RPMI8226 (cell line): ENCODE data around the gene MSL1.

ENCODE experiments used
- DNase-seq: peaks from one replicate; pipeline ENCODE4 v3.0.0-alpha.2; 2015

Gene MSL1

DNA sequence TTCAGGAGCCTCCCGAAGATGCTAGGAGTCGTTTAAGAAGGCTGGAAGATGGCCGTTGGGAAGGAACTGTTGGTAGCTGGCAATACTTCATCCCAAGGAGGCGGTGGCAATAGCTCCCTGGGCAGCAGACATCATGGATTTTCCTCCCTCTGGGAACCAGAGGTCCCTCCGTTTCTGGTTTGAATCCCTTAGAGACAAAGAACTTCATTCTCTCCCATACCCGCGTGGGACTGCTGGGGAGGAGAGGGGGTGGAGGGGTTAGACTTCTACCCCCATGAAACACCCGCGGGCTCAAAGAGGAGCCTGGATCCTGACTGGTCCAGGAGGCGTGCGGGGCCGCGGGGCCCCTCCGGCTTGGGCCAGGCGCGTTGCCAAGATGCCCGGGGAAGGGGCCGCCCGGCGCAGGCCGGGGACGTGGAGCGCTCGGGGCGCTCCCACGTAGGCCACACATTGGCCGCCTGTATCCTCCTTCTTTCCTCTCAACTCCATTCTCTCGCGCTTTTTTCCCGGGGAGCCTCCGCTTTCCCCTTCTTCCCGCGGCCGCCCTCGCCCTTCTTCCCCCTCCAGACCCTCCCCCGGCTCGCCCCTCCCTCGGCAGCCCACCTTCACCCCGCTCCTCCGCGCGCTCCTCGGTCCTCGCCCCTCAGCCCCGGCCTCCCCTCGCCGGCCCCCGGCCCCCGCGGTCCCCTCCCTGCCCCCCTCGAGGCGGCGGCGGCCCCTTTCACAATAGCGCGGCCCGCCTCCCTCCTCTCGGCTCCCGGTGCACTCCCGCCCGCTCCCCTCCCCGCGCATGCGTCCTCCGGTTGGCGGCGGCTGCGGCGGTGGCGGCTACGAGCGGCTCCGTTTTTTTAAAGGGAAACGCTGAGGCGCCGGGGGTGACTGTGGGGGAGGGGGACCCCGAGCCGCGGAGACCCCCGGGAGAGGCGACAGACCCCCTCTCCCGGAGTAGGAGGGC is at the start of gene MSL1:
MSL1 (plus strand) TSS at position 791 of the 955 bp plus-strand sequence. CDS start 642 bp downstream, outside the sequence.
- peak; percentile 84 for DNase-seq

DNA sequence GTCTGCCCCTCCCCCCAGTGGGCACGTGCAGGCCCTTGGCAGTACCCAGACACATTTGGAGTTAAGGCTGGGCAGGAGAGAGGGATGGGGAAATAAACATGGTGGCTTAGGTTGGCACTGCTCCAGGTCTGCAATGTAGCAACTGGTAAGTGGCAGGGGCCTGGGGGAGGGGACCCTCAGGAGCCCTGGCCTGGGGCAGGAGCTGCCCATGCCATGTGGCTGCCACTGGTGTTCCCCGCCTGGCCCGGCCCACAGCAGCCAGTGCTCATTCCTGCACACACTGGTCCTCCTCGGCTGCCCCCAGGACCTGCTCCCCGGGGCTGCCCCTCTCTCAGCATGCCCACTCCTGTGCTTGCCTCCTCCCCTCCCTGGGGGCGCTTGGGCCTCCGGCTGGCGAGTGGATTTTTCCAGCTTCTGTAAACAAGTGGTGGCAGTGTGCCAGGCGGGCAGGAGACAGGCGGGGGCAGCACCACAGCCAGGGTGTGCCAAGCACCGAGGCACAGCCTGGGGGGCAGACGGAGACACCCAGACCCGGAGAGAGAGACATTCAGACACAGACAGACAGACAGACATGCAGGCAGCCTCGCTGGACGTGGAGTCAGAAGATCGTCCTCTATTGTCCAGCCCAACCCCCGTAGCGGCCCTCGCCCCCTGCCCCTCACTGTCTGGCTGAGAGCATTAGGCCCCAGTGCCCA is 49.6 kb upstream of the MSL1 start:
- peak; percentile 83 for DNase-seq

- DNase-seq: no peak
These were observed 48.9 kb upstream of the MSL1 start for GRCh38 chr17:40072735-40073346.

- DNase-seq: no peak
These were observed 48.2 kb upstream of the MSL1 start for GRCh38 chr17:40073454-40074174.

DNA sequence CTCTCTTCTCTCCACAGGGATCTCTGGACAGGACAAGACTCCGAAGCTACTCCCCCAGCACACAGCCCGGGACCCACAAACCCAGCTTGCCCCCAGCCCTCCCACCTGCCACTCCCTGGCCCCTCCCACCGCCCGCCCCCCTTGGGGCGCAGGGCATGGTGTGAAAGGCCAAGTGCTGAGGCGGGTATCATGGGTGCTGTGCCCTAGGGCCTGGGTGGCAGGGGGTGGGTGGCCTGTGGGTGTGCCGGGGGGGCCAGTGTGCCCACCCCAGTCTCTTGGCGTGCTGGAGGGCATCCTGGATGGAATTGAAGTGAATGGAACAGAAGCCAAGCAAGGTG is 47.6 kb upstream of the MSL1 start:
- no peak for DNase-seq

DNA sequence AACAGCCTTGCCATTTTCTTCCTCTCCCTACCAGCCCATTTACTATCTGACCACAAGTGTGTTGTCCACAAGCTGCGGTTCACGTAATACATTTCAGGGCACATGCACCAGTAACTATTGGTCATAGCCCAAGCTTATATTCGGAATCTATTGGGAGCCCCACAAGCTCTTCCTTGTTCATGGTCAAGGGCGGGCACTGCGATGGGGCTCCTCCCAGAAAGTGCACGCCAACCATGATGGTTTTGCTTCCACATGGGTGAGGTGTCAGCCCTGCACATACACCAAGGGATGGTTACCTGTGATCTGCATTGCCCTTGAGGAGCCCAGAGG is 46.9 kb upstream of the MSL1 start:
- no peak for DNase-seq

GRCh38 chr17:40075201-40075941 is 46.4 kb upstream of the MSL1 start:
- peak; percentile 78 for DNase-seq

DNA sequence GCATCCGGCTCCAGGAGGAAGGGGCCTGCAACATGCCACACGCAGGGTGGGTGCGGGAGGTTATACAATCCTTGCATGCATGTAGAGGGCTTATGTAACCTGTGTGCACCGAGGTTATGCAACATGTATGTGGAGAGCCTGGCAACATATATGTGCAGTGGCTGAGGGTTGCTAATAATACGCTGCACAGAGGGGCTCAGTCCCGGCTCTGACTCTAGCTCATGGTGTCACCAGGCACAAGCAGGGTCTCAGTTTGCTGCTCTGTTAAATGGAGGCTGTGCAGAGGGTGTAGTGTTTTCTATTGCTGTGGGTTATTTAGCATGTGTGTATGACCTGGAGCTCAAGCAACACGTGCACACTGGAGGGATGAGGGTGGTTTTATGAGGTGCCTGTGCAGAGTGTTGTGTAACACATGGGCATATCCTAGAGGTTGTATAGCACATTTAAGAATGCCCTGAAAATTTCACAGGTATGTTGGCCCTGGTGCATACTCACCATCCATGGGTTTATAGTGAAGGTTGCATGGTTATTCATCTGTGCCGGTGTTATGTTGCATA is 45.8 kb upstream of the MSL1 start:
- no peak for DNase-seq

GRCh38 chr17:40076591-40076990 is 45.2 kb upstream of the MSL1 start:
- no peak for DNase-seq

- DNase-seq: no peak
These were observed 42.2 kb upstream of the MSL1 start for GRCh38 chr17:40079545-40079944.

GRCh38 chr17:40084477-40084876 is 37.3 kb upstream of the MSL1 start:
- DNase-seq: no peak

DNA sequence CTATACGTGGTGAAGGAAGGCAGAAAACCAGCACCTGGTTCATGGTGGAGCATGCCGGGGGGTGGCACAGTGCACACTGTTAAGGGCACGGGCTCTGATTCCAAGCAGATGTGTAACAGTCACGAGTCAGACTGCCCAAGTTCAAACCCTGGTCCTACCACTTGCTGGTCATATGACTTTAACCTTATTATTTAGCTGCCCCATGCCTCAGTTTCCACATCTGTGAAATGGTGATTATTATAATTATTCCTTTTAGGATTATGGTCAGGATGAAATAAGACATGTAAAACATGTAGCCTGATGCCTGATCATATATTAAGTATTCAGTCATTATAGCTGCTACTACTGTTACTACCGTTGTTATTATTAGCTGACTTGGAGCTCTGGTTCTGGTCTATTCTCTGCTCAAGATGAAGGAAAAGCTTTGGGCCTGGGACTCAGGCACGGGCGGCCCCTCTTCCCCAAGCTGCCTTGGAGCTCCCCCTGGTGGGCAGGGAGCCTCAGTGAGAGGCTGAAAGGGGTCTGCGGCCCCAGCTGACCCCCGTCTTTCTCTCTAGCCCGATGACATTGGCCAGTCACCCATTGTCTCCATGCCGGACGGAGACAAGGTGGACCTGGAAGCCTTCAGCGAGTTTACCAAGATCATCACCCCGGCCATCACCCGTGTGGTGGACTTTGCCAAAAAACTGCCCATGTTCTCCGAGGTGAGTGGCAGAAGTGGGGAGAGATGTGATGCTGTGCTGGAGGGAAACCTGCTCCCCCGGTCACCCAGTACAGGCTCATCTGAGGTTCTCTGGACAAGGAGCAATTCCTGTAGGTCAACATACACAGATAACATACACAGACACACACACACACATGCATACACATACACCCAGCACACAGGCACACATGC is 35.4 kb upstream of the MSL1 start:
- peak; percentile 51 for DNase-seq

- no peak for DNase-seq
These were observed 34.5 kb upstream of the MSL1 start for GRCh38 chr17:40087049-40087794.

DNA sequence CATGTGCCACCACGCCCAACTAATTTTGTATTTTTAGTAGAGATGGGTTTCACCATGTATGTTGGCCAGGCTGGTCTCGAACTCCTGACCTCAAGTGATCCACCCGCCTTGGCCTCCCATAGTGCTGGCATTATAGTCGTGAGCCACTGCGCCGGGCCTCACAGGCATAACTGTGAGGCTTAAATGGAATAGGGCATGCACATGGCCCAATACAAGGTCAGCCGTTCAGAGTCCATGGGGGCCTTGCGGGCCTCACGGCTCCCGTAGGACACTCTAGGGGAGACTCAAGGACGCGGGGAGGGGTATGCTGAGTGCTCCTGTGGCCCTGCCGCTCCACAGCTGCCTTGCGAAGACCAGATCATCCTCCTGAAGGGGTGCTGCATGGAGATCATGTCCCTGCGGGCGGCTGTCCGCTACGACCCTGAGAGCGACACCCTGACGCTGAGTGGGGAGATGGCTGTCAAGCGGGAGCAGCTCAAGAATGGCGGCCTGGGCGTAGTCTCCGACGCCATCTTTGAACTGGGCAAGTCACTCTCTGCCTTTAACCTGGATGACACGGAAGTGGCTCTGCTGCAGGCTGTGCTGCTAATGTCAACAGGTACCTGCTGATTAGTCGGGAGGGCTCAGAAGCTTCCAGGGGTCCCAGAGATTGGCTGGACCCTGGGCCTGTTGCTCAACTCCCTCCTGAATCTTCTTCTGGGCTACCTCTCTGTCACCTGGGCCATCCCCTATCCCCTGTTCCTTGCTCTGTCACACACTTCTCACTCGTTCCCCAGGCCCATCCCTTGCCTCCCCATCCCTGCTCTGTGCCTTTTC is 33.7 kb upstream of the MSL1 start:
- no peak for DNase-seq

GRCh38 chr17:40089077-40089895 is 32.5 kb upstream of the MSL1 start:
- DNase-seq: no peak

- no peak for DNase-seq
These were observed 31.3 kb upstream of the MSL1 start for GRCh38 chr17:40090237-40091119.

- DNase-seq: no peak
These were observed 29.9 kb upstream of the MSL1 start for GRCh38 chr17:40091691-40092397.
